Measurements from ENCODE around the gene PI4K2B. TPM values are rescaled to one million over a fixed set of nuclear protein-coding genes. Genes with fewer than 3 reads are reported as not detected.
"Not testable (repeated sequence)": the region's sequence is repeated elsewhere in the genome, so short reads cannot be mapped to it uniquely, and the experiment has no call there.

Gene PI4K2B
- total and polyA plus RNA-seq, 4 donors, result 11.9 to 42.5 (median 17.4) TPM

DNA sequence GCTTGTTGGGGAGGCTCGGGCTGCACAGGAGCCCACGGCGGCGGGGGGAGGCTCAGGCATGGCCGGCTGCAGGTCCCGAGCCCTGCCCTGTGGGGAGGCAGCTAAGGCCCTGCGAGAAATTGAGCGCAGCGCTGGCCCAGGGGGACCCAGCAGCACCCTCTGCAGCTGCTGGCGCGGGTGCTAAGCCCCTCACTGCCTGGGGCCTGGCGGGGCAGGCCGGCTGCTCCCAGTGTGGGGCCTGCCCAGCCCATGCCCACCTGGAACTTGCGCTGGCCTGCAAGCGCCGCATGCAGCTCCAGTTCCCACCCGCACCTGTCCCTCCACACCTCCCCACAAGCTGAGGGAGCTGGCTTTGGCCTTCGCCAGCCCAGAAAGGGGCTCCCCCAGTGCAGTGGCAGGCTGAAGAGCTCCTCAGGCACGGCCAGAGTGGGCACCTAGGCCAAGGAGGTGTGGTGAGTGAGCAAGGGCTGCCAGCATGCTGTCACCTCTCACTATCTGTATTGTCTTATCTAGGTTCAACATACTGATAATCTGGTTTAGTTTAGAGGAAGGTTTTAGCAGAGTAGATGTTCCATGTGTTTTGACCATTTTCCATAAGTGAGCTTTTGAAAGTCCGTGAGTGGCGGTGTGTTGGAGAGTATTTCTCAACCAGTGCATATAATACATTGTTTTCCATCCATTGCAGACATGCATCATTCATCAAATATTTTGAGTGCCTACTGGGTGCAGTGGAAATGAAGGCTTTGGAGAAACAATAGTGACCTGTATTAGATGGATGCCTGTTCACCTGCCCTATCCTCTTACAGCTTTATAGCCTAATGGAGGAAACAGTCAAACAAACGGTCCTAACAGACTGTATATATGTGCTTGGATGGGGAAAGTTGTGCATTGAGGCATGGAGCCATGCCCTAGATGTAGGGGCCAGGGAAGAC is 13.1 kb downstream of the PI4K2B start:
- DNase-seq, result no peak
- Histone ChIP-seq H3K36me3 (ENCODE audit: control insufficient read depth in 4 of 4, insufficient read depth in 4 of 4, low read length in 4 of 4) (no peaks in the 10 kb centered on the region), H3K4me1 (ENCODE audit: control insufficient read depth in 5 of 5, insufficient read depth in 5 of 5, low read length in 5 of 5) (peaks cover 0 to 9% (median 0%) of the 10 kb centered on the region in 5 donors), H3K9ac (ENCODE audit: insufficient read depth in 1 of 2, low read length in 2 of 2) (no peak overlapping the region), H3K4me3 (no peak overlapping the region), H3K9me3 (ENCODE audit: control insufficient read depth in 4 of 4, insufficient read depth in 3 of 4, low read length in 3 of 4) (peaks cover 0 to 3% (median 0%) of the 10 kb centered on the region in 4 donors), H3K27ac (ENCODE audit: low read depth in 1 of 2, low read length in 1 of 2) (peak overlapping the region in 1 of 2 donors; percentile 27), H3K27me3 (ENCODE audit: control insufficient read depth in 3 of 3, insufficient read depth in 3 of 3, low read length in 2 of 3) (no peaks in the 10 kb centered on the region)
- no peak for ATAC-seq (ENCODE audit: insufficient read depth, low FRiP score)
- TF ChIP-seq CTCF (IDR thresholded peaks at IDR 0.05; ENCODE audit: control extremely low read depth, extremely low read depth), result no peak
- WGBS, 2 donors, result 85 to 94% methylated on average over 22 of the region's 22 CpGs

DNA sequence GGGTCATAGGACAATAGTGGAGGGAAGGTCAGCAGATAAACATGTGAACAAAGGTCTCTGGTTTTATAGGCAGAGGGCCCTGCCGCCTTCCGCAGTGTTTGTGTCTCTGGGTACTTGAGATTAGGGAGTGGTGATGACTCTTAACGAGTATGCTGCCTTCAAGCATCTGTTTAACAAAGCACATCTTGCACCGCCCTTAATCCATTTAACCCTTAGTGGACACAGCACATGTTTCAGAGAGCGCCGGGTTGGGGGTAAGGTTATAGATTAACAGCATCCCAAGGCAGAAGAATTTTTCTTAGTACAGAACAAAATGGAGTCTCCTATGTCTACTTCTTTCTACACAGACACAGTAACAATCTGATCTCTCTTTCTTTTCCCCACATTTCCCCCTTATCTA is 15.0 kb downstream of the PI4K2B start:
- H3K9me3 ChIP-seq (ENCODE audit: control insufficient read depth in 4 of 4, insufficient read depth in 3 of 4, low read length in 3 of 4); H3K27ac ChIP-seq (ENCODE audit: low read depth in 1 of 2, low read length in 1 of 2); H3K9ac ChIP-seq (ENCODE audit: insufficient read depth in 1 of 2, low read length in 2 of 2); H3K27me3 ChIP-seq (ENCODE audit: control insufficient read depth in 3 of 3, insufficient read depth in 3 of 3, low read length in 2 of 3); H3K4me3 ChIP-seq; DNase-seq; H3K4me1 ChIP-seq (ENCODE audit: control insufficient read depth in 5 of 5, insufficient read depth in 5 of 5, low read length in 5 of 5); H3K36me3 ChIP-seq (ENCODE audit: control insufficient read depth in 4 of 4, insufficient read depth in 4 of 4, low read length in 4 of 4); ATAC-seq (ENCODE audit: insufficient read depth, low FRiP score): not testable (repeated sequence)
- WGBS, 2 donors, result 65 to 81% methylated on average over 6 of the region's 6 CpGs

DNA sequence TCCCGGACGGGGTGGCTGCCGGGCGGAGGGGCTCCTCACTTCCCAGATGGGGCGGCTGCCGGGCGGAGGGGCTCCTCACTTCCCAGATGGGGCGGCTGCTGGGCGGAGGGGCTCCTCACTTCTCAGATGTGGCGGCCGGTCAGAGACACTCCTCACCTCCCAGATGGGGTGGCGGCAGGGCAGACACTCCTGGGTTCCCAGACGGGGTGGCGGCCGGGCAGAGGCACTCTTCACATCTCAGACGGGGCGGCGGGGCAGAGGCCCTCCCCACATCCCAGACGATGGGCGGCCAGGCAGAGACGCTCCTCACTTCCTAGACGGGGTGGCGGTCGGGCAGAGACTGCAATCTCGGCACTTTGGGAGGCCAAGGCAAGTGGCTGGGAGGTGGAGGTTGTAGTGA is 15.7 kb downstream of the PI4K2B start:
- H3K4me1 ChIP-seq (ENCODE audit: control insufficient read depth in 5 of 5, insufficient read depth in 5 of 5, low read length in 5 of 5); DNase-seq; H3K27ac ChIP-seq (ENCODE audit: low read depth in 1 of 2, low read length in 1 of 2); ATAC-seq (ENCODE audit: insufficient read depth, low FRiP score); H3K4me3 ChIP-seq; H3K9ac ChIP-seq (ENCODE audit: insufficient read depth in 1 of 2, low read length in 2 of 2); H3K9me3 ChIP-seq (ENCODE audit: control insufficient read depth in 4 of 4, insufficient read depth in 3 of 4, low read length in 3 of 4); H3K36me3 ChIP-seq (ENCODE audit: control insufficient read depth in 4 of 4, insufficient read depth in 4 of 4, low read length in 4 of 4); H3K27me3 ChIP-seq (ENCODE audit: control insufficient read depth in 3 of 3, insufficient read depth in 3 of 3, low read length in 2 of 3): not testable (repeated sequence)
- 97 to 100% methylated on average over 16 to 25 of the region's 25 CpGs for WGBS, 2 donors

DNA sequence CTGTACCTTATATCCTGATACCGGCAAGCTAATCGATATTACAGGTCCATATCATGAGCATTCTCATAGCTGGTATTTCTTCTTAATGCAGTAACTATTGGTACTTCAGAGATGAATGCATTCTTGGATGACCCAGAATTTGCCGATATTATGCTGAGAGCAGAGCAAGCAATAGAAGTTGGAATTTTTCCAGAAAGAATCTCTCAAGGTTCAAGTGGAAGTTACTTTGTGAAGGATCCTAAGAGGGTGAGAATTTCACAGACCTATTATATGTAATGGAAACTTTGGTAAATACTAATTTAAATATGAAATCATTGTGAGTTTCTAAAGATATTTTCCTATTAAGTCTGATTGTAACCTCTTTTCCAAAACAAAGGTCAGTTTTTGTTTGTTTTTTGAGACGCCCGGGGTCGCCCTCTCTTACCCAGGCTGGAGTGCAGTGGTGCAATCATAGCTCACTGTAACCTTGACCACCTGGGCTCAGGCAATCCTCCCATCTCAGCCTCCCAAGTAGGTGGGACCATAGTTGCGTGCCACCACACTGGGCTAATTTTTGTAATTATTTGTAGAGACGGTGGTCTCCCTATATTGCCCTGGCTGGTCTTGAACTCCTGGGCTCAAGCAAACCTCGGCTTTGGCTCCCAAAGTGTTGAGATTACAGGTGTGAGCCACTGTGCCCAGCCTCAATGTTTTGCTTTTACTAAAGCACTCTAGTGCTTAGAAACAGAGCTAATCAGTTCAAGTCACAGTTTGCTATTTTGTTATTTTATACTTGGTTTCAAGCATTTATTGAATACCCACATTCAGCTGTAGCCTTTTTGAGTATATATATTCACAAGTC is 18.6 kb downstream of the PI4K2B start:
- peaks cover 0 to 12% (median 7%) of the 10 kb centered on the region in 4 donors for H3K36me3 ChIP-seq (ENCODE audit: control insufficient read depth in 4 of 4, insufficient read depth in 4 of 4, low read length in 4 of 4)
- peak overlapping the region in 1 of 2 donors; percentile 67 for H3K27ac ChIP-seq (ENCODE audit: low read depth in 1 of 2, low read length in 1 of 2)
- ATAC-seq (ENCODE audit: insufficient read depth, low FRiP score) (no peak), DNase-seq (peak in 1 of 3 donors; percentile 12)
- no peak for TF ChIP-seq CTCF (IDR thresholded peaks at IDR 0.05; ENCODE audit: control extremely low read depth, extremely low read depth)
- no peaks in the 10 kb centered on the region for H3K27me3 ChIP-seq (ENCODE audit: control insufficient read depth in 3 of 3, insufficient read depth in 3 of 3, low read length in 2 of 3)
- H3K4me1 ChIP-seq (ENCODE audit: control insufficient read depth in 5 of 5, insufficient read depth in 5 of 5, low read length in 5 of 5), result peaks cover 0 to 7% (median 4%) of the 10 kb centered on the region in 5 donors
- WGBS, 2 donors, result 67 to 74% methylated on average over 9 of the region's 9 CpGs
- H3K9me3 ChIP-seq (ENCODE audit: control insufficient read depth in 4 of 4, insufficient read depth in 3 of 4, low read length in 3 of 4), result no peaks in the 10 kb centered on the region
- no peak overlapping the region for H3K4me3 ChIP-seq
- H3K9ac ChIP-seq (ENCODE audit: insufficient read depth in 1 of 2, low read length in 2 of 2), result no peak overlapping the region

Data from lung (tissue), 12 donors.